Measurements from ENCODE around the gene BMP2K. TPM values are rescaled to one million over a fixed set of nuclear protein-coding genes. Genes with fewer than 3 reads are reported as not detected.

The BMP2K gene
- total RNA-seq, 1 donor from 2014 or later, result 33.3 TPM

- H3K4me3 ChIP-seq (ENCODE audit: insufficient read depth, low read depth, low read length), result no peak overlapping the region
- Mint-ChIP-seq H3K4me3 (ENCODE audit: unreplicated experiment) (no peak overlapping the region), H3K4me1 (ENCODE audit: low read depth, unreplicated experiment) (peaks cover 1% of the 10 kb centered on the region), H3K27ac (ENCODE audit: unreplicated experiment) (no peak overlapping the region), H3K27me3 (ENCODE audit: low read depth, unreplicated experiment) (no peaks in the 10 kb centered on the region), H3K9me3 (ENCODE audit: unreplicated experiment) (no peaks in the 10 kb centered on the region), H3K36me3 (ENCODE audit: low read depth, unreplicated experiment) (no peaks in the 10 kb centered on the region)
- no peaks in the 10 kb centered on the region for H3K36me3 ChIP-seq (ENCODE audit: insufficient read depth, low read length)
- H3K79me2 ChIP-seq (ENCODE audit: insufficient read depth, low read length), result no peaks in the 10 kb centered on the region
- no peaks in the 10 kb centered on the region for H3K27me3 ChIP-seq (ENCODE audit: insufficient read depth, low read length)
- peak; percentile 34 for DNase-seq (ENCODE audit: low read depth)
- H3K4me2 ChIP-seq (ENCODE audit: low read length), result no peak overlapping the region
- H3K9ac ChIP-seq (ENCODE audit: low read length), result no peak overlapping the region
- no peak for TF ChIP-seq CTCF (IDR thresholded peaks at IDR 0.05; ENCODE audit: insufficient read depth, low read depth, low read length)
- no peak for TF ChIP-seq EZH2 (IDR thresholded peaks at IDR 0.05; ENCODE audit: insufficient read depth, low read length)
- H3K4me1 ChIP-seq (ENCODE audit: insufficient read depth, low read length), result no peaks in the 10 kb centered on the region
- no peak overlapping the region for H3K27ac ChIP-seq (ENCODE audit: low read depth, low read length)
- H2AFZ ChIP-seq (ENCODE audit: low read depth, low read length), result no peak overlapping the region
- FAIRE-seq, result no peak
- H3K9me3 ChIP-seq (ENCODE audit: insufficient read depth, low read depth, low read length), result no peaks in the 10 kb centered on the region
- no peaks in the 10 kb centered on the region for H4K20me1 ChIP-seq (ENCODE audit: insufficient read depth, low read length)
These were observed 10.1 kb upstream of the BMP2K start for GRCh38 chr4:78766026-78766425.

GRCh38 chr4:78766650-78767049, 9.5 kb upstream of the BMP2K start:
- H3K4me1 Mint-ChIP-seq (ENCODE audit: low read depth, unreplicated experiment), result peaks cover 1% of the 10 kb centered on the region
- H3K9me3 ChIP-seq (ENCODE audit: insufficient read depth, low read depth, low read length), result no peaks in the 10 kb centered on the region
- no peak overlapping the region for H3K27ac Mint-ChIP-seq (ENCODE audit: unreplicated experiment)
- DNase-seq (ENCODE audit: low read depth), result no peak
- H3K9ac ChIP-seq (ENCODE audit: low read length), result no peak overlapping the region
- no peak overlapping the region for H3K4me3 ChIP-seq (ENCODE audit: insufficient read depth, low read depth, low read length)
- no peak overlapping the region for H3K4me2 ChIP-seq (ENCODE audit: low read length)
- H3K36me3 ChIP-seq (ENCODE audit: insufficient read depth, low read length), result no peaks in the 10 kb centered on the region
- no peaks in the 10 kb centered on the region for H3K9me3 Mint-ChIP-seq (ENCODE audit: unreplicated experiment)
- no peak overlapping the region for H3K27ac ChIP-seq (ENCODE audit: low read depth, low read length)
- FAIRE-seq, result no peak
- TF ChIP-seq EZH2 (IDR thresholded peaks at IDR 0.05; ENCODE audit: insufficient read depth, low read length) (no peak), CTCF (IDR thresholded peaks at IDR 0.05; ENCODE audit: insufficient read depth, low read depth, low read length) (no peak)
- no peak overlapping the region for H2AFZ ChIP-seq (ENCODE audit: low read depth, low read length)
- no peak overlapping the region for H3K4me3 Mint-ChIP-seq (ENCODE audit: unreplicated experiment)
- no peaks in the 10 kb centered on the region for H3K4me1 ChIP-seq (ENCODE audit: insufficient read depth, low read length)
- H4K20me1 ChIP-seq (ENCODE audit: insufficient read depth, low read length), result no peaks in the 10 kb centered on the region
- H3K36me3 Mint-ChIP-seq (ENCODE audit: low read depth, unreplicated experiment), result no peaks in the 10 kb centered on the region
- H3K79me2 ChIP-seq (ENCODE audit: insufficient read depth, low read length), result no peaks in the 10 kb centered on the region
- H3K27me3 Mint-ChIP-seq (ENCODE audit: low read depth, unreplicated experiment), result no peaks in the 10 kb centered on the region
- H3K27me3 ChIP-seq (ENCODE audit: insufficient read depth, low read length), result no peaks in the 10 kb centered on the region

GRCh38 chr4:78767350-78767749, 8.8 kb upstream of the BMP2K start:
- H3K9me3 Mint-ChIP-seq (ENCODE audit: unreplicated experiment), result no peaks in the 10 kb centered on the region
- Histone ChIP-seq H3K4me1 (ENCODE audit: insufficient read depth, low read length) (no peaks in the 10 kb centered on the region), H3K9me3 (ENCODE audit: insufficient read depth, low read depth, low read length) (no peaks in the 10 kb centered on the region), H3K9ac (ENCODE audit: low read length) (no peak overlapping the region), H3K27ac (ENCODE audit: low read depth, low read length) (no peak overlapping the region), H3K4me3 (ENCODE audit: insufficient read depth, low read depth, low read length) (no peak overlapping the region), H2AFZ (ENCODE audit: low read depth, low read length) (no peak overlapping the region), H3K79me2 (ENCODE audit: insufficient read depth, low read length) (no peaks in the 10 kb centered on the region), H4K20me1 (ENCODE audit: insufficient read depth, low read length) (no peaks in the 10 kb centered on the region), H3K36me3 (ENCODE audit: insufficient read depth, low read length) (no peaks in the 10 kb centered on the region), H3K4me2 (ENCODE audit: low read length) (no peak overlapping the region), H3K27me3 (ENCODE audit: insufficient read depth, low read length) (no peaks in the 10 kb centered on the region)
- no peak overlapping the region for H3K27ac Mint-ChIP-seq (ENCODE audit: unreplicated experiment)
- H3K36me3 Mint-ChIP-seq (ENCODE audit: low read depth, unreplicated experiment), result no peaks in the 10 kb centered on the region
- FAIRE-seq (no peak), DNase-seq (ENCODE audit: low read depth) (no peak)
- TF ChIP-seq EZH2 (IDR thresholded peaks at IDR 0.05; ENCODE audit: insufficient read depth, low read length) (no peak), CTCF (IDR thresholded peaks at IDR 0.05; ENCODE audit: insufficient read depth, low read depth, low read length) (no peak)
- peaks cover 1% of the 10 kb centered on the region for H3K4me1 Mint-ChIP-seq (ENCODE audit: low read depth, unreplicated experiment)
- H3K4me3 Mint-ChIP-seq (ENCODE audit: unreplicated experiment), result no peak overlapping the region
- H3K27me3 Mint-ChIP-seq (ENCODE audit: low read depth, unreplicated experiment), result no peaks in the 10 kb centered on the region
